AG10803 (cell line): Measurements from ENCODE around the gene TRIM36.
A peak's percentile ranks its signal among the peaks of the same experiment; 100 is the strongest.

ENCODE experiments used
- DNase-seq: peaks from one replicate; pipeline ENCODE4 v3.0.0; 2010; ENCODE audit warnings: low read depth
- H3K4me3 ChIP-seq: 2 replicates; pipeline ENCODE4 v1.5.1; 2011; ENCODE audit warnings: mild to moderate bottlenecking, low read length, control low read depth
- CTCF ChIP-seq: conservative IDR thresholded peaks from 2 replicates; pipeline ENCODE4 v1.5.1; 2011; ENCODE audit warnings: mild to moderate bottlenecking, low read length, control low read depth, inconsistent platforms

The TRIM36 gene

GRCh38 chr5:115168829-115169486 is 750 bp downstream of the TRIM36 start:
- DNase-seq = no peak
- H3K4me3 ChIP-seq = peak overlapping the region; percentile 74

GRCh38 chr5:115166744-115167393 is 2.8 kb downstream of the TRIM36 start:
- DNase-seq = no peak
- no peak overlapping the region for H3K4me3 ChIP-seq
- no peak for TF ChIP-seq CTCF

More at GRCh38 chr5:115168829-115169486, 750 bp downstream of the TRIM36 start:
- TF ChIP-seq CTCF = no peak

- no peak for DNase-seq
- TF ChIP-seq CTCF = no peak
- H3K4me3 ChIP-seq = no peak overlapping the region
Measured at GRCh38 chr5:115165790-115166189, 3.9 kb downstream of the TRIM36 start.

GRCh38 chr5:115160975-115161475 is 8.7 kb downstream of the TRIM36 start:
- H3K4me3 ChIP-seq = no peak overlapping the region
- no peak for DNase-seq
- TF ChIP-seq CTCF = no peak

GRCh38 chr5:115151208-115151805 is 18.4 kb downstream of the TRIM36 start:
- no peak for TF ChIP-seq CTCF
- no peak for DNase-seq
- H3K4me3 ChIP-seq = no peak overlapping the region

- no peak for TF ChIP-seq CTCF
- H3K4me3 ChIP-seq = no peak overlapping the region
- DNase-seq = no peak
Measured at GRCh38 chr5:115150512-115150911, 19.2 kb downstream of the TRIM36 start.
